Measurements from ENCODE around the gene DOCK1. TPM values are rescaled to one million over a fixed set of nuclear protein-coding genes. Genes with fewer than 3 reads are reported as not detected.

The DOCK1 gene
- total RNA-seq, 1 experiment from 2014 or later = not detected

DNA sequence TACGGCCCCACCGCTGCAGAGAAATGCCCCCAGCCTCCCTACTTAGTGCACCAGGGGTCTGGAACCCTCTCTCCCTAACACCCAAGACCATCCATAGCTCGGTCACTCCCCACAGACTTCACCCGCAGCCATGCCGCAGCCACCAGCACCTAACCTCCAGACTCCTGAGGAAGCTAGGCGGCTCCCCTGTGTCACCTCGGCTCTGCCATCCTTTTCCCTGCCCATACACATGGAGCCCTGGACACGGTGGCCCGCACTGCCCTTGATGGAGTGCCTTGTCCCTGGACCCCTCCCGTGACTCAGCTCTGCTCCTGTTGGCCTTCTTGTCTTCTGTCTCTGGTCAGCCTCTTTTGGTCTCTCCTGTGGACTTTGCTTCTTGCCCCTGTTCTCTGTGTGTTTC lies 183.7 kb downstream of the DOCK1 start:
- no peak for DNase-seq

DNA sequence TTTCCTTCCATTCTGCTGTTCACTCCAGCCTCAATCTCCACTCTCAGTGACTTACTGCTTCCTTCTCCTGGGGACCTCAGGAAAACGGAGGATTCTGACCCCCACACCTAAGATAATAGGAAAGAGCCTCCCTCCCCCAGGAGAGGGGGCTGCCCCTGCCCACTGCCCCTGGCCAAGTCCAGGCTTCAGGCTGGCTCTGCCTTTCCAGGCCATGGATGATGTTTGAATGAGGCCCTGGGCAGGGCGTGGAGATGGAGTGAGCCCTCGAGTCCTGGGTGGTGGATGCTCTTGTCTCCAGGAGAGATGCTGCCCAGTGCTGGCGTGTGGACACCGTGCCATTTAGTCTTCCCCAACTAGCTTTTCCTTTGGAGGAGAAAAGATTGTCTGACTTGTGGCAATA lies 184.2 kb downstream of the DOCK1 start:
- no peaks in the 10 kb centered on the region for H4K20me1 ChIP-seq (ENCODE audit: insufficient read depth, low read depth, low read length)
- no peak overlapping the region for H3K9ac ChIP-seq (ENCODE audit: low read length)
- DNase-seq = no peak
- no peaks in the 10 kb centered on the region for H3K79me2 ChIP-seq (ENCODE audit: low read length)
- no peak overlapping the region for H2AFZ ChIP-seq (ENCODE audit: low read length)
- no peaks in the 10 kb centered on the region for H3K36me3 ChIP-seq (ENCODE audit: insufficient read depth, low read length)
- no peaks in the 10 kb centered on the region for H3K27me3 ChIP-seq (ENCODE audit: low read length)
- H3K9me2 ChIP-seq (replicated peaks; ENCODE audit: insufficient read depth, low read length) = no peaks in the 10 kb centered on the region
- no peak overlapping the region for H3K27ac ChIP-seq (ENCODE audit: low read length)
- no peak overlapping the region for H3K4me2 ChIP-seq (ENCODE audit: low read depth, low read length, poor library complexity, severe bottlenecking)
- H3K4me3 ChIP-seq (ENCODE audit: low read length) = no peak overlapping the region
- no peaks in the 10 kb centered on the region for H3K4me1 ChIP-seq (ENCODE audit: low read length)
- H3K9me3 ChIP-seq (ENCODE audit: low read length) = peaks cover 7% of the 10 kb centered on the region; the same call in 1 of the 2 replicates

More for the DNA sequence above, 183.7 kb downstream of the DOCK1 start:
- no peaks in the 10 kb centered on the region for H3K27me3 ChIP-seq (ENCODE audit: low read length)
- H3K9me2 ChIP-seq (replicated peaks; ENCODE audit: insufficient read depth, low read length) = no peaks in the 10 kb centered on the region
- no peak overlapping the region for H3K27ac ChIP-seq (ENCODE audit: low read length)
- no peak overlapping the region for H3K4me2 ChIP-seq (ENCODE audit: low read depth, low read length, poor library complexity, severe bottlenecking)
- H3K36me3 ChIP-seq (ENCODE audit: insufficient read depth, low read length) = no peaks in the 10 kb centered on the region
- no peaks in the 10 kb centered on the region for H3K4me1 ChIP-seq (ENCODE audit: low read length)
- no peak overlapping the region for H2AFZ ChIP-seq (ENCODE audit: low read length)
- no peak overlapping the region for H3K9ac ChIP-seq (ENCODE audit: low read length)
- H3K9me3 ChIP-seq (ENCODE audit: low read length) = peaks cover 7% of the 10 kb centered on the region; the same call in 1 of the 2 replicates
- no peak overlapping the region for H3K4me3 ChIP-seq (ENCODE audit: low read length)
- no peaks in the 10 kb centered on the region for H3K79me2 ChIP-seq (ENCODE audit: low read length)
- H4K20me1 ChIP-seq (ENCODE audit: insufficient read depth, low read depth, low read length) = no peaks in the 10 kb centered on the region

DNA sequence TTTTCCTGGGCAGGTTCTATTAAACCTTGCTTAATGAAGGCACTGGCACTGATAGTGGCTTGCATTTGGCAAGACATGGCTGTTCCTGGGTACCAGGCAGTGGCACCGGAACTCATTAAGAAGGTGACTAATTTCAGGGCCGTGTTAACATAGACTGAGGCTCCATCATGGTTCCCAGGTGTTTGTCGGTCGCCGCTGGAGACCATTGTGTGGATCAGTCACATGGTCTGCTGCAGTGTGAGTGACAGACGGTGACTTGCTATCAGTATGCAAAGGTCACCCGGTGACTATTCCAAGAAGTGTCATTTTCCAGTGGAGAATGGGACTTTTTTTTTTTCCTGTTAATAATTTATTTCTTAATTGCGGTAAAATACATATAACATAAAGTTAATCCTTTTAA lies 184.9 kb downstream of the DOCK1 start:
- peaks cover 7% of the 10 kb centered on the region; the same call in 1 of the 2 replicates for H3K9me3 ChIP-seq (ENCODE audit: low read length)
- H3K4me1 ChIP-seq (ENCODE audit: low read length) = no peaks in the 10 kb centered on the region
- no peaks in the 10 kb centered on the region for H3K79me2 ChIP-seq (ENCODE audit: low read length)
- H3K9me2 ChIP-seq (replicated peaks; ENCODE audit: insufficient read depth, low read length) = no peaks in the 10 kb centered on the region
- H3K9ac ChIP-seq (ENCODE audit: low read length) = no peak overlapping the region
- H2AFZ ChIP-seq (ENCODE audit: low read length) = no peak overlapping the region
- no peaks in the 10 kb centered on the region for H3K36me3 ChIP-seq (ENCODE audit: insufficient read depth, low read length)
- no peak overlapping the region for H3K4me2 ChIP-seq (ENCODE audit: low read depth, low read length, poor library complexity, severe bottlenecking)
- H3K27ac ChIP-seq (ENCODE audit: low read length) = no peak overlapping the region
- H4K20me1 ChIP-seq (ENCODE audit: insufficient read depth, low read depth, low read length) = no peaks in the 10 kb centered on the region
- DNase-seq = no peak
- H3K4me3 ChIP-seq (ENCODE audit: low read length) = no peak overlapping the region
- no peaks in the 10 kb centered on the region for H3K27me3 ChIP-seq (ENCODE audit: low read length)

DNA sequence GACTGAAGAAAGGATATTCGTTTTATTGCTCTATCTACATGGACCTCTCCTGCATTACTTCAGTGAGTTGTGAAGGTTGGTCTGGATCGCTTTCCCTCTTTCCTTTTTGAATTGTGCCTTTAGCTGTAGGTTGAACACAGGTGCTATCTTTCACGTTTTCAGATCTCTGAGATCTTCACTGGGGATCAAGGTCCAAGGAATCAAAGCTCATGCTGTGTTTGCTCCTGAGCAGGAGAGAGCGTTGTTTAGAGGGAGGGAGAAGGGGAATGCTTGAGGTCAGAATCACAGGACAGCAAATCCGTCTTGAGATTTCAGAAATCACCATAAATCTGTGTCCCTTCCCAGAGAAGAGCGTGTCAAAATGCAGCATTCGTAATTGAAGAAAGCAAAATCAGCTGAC lies 186.1 kb downstream of the DOCK1 start:
- H3K9me3 ChIP-seq (ENCODE audit: low read length) = peaks cover 7% of the 10 kb centered on the region; the same call in 1 of the 2 replicates
- H3K79me2 ChIP-seq (ENCODE audit: low read length) = no peaks in the 10 kb centered on the region
- no peaks in the 10 kb centered on the region for H3K36me3 ChIP-seq (ENCODE audit: insufficient read depth, low read length)
- no peaks in the 10 kb centered on the region for H3K4me1 ChIP-seq (ENCODE audit: low read length)
- H3K9ac ChIP-seq (ENCODE audit: low read length) = no peak overlapping the region
- no peaks in the 10 kb centered on the region for H3K27me3 ChIP-seq (ENCODE audit: low read length)
- H3K4me3 ChIP-seq (ENCODE audit: low read length) = no peak overlapping the region
- DNase-seq = no peak
- no peak overlapping the region for H3K4me2 ChIP-seq (ENCODE audit: low read depth, low read length, poor library complexity, severe bottlenecking)
- H3K9me2 ChIP-seq (replicated peaks; ENCODE audit: insufficient read depth, low read length) = no peaks in the 10 kb centered on the region
- H4K20me1 ChIP-seq (ENCODE audit: insufficient read depth, low read depth, low read length) = no peaks in the 10 kb centered on the region
- H2AFZ ChIP-seq (ENCODE audit: low read length) = no peak overlapping the region
- no peak overlapping the region for H3K27ac ChIP-seq (ENCODE audit: low read length)

DNA sequence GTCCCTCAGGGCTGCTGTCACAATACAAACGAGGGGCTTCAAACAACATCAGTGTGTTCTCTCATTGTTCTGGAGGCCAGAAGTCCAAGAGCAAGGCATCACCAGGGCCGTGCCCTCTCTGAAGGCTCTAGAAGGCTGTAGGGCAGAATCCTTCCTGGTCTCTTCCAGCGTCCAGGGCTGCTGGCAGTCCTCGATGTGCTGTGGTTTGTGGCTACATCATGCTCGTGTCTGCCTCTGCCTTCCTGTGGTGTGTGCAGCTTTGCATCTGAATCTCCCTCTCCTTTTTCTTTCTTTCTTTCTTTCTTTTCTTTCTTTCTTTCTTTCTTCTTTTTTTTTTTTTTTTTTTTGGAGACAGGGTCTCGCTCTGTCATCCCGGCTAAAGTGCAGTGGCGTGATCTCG lies 187.7 kb downstream of the DOCK1 start:
- no peak overlapping the region for H3K4me3 ChIP-seq (ENCODE audit: low read length)
- H3K27ac ChIP-seq (ENCODE audit: low read length) = no peak overlapping the region
- H3K9me3 ChIP-seq (ENCODE audit: low read length) = peaks cover 7% of the 10 kb centered on the region; the same call in 1 of the 2 replicates
- H3K4me1 ChIP-seq (ENCODE audit: low read length) = no peaks in the 10 kb centered on the region
- no peak overlapping the region for H3K4me2 ChIP-seq (ENCODE audit: low read depth, low read length, poor library complexity, severe bottlenecking)
- H3K36me3 ChIP-seq (ENCODE audit: insufficient read depth, low read length) = no peaks in the 10 kb centered on the region
- no peak overlapping the region for H3K9ac ChIP-seq (ENCODE audit: low read length)
- H2AFZ ChIP-seq (ENCODE audit: low read length) = no peak overlapping the region
- no peaks in the 10 kb centered on the region for H3K9me2 ChIP-seq (replicated peaks; ENCODE audit: insufficient read depth, low read length)
- DNase-seq = no peak
- no peaks in the 10 kb centered on the region for H4K20me1 ChIP-seq (ENCODE audit: insufficient read depth, low read depth, low read length)
- no peaks in the 10 kb centered on the region for H3K79me2 ChIP-seq (ENCODE audit: low read length)
- H3K27me3 ChIP-seq (ENCODE audit: low read length) = no peaks in the 10 kb centered on the region

DNA sequence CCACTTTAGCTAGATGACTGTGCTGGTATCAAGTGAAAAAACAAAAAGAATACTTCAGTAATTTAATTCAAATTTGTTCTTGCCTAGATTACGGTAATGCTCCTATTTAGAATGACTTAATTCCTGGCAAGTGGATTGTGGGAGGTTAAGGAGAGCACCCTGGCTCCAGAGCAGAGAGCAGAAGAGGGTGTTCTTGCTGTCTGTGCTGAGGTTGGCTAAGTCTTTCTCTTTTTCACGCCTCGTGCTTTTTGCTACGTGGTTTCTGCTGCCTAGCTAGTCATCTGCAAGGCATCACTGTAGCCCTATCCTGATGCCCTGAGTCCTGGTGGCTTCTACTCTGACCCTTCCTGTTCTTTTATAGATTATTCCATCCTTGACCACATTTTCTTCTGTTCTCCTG lies 189.8 kb downstream of the DOCK1 start:
- no peaks in the 10 kb centered on the region for H3K79me2 ChIP-seq (ENCODE audit: low read length)
- H3K27ac ChIP-seq (ENCODE audit: low read length) = no peak overlapping the region
- no peaks in the 10 kb centered on the region for H3K9me2 ChIP-seq (replicated peaks; ENCODE audit: insufficient read depth, low read length)
- no peak overlapping the region for H3K4me2 ChIP-seq (ENCODE audit: low read depth, low read length, poor library complexity, severe bottlenecking)
- no peak overlapping the region for H3K4me3 ChIP-seq (ENCODE audit: low read length)
- H2AFZ ChIP-seq (ENCODE audit: low read length) = no peak overlapping the region
- peaks cover 9% of the 10 kb centered on the region; the same call in 1 of the 2 replicates for H3K9me3 ChIP-seq (ENCODE audit: low read length)
- H3K27me3 ChIP-seq (ENCODE audit: low read length) = no peaks in the 10 kb centered on the region
- no peak for DNase-seq
- H3K36me3 ChIP-seq (ENCODE audit: insufficient read depth, low read length) = no peaks in the 10 kb centered on the region
- H3K9ac ChIP-seq (ENCODE audit: low read length) = no peak overlapping the region
- no peaks in the 10 kb centered on the region for H3K4me1 ChIP-seq (ENCODE audit: low read length)
- H4K20me1 ChIP-seq (ENCODE audit: insufficient read depth, low read depth, low read length) = no peaks in the 10 kb centered on the region

DNA sequence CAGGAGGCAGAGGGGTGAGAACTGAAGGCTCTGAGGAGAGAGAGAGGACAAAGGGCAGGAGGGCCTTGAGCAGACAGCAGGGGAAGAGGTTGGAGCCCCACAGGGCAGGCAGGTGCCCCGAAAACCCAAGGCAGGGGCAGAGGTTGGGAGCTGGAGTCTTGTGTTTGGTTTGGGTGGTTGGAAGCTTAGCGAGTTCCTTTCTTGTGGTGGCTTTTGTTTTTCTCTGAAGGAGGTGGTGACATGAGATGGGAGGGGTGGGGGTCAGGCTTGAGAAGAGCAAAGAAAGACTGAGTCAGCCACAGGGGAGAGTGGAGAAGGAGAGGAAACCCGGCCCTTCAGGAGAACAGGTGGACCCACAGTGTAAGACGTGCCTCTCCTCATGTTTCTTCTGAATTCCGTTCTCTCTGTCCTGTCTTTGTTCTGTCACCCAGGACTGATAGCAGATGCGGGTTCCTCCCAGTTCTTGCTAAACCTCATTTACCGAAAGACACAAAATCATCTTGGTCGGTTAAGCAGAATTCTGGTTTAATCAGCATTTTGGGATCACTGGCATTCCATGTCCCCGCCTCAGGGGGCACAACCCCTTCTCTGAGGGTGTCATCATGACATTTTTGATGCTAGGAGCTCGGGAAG lies 195.9 kb downstream of the DOCK1 start:
- Histone ChIP-seq H2AFZ (ENCODE audit: low read length) (no peak overlapping the region), H3K4me3 (ENCODE audit: low read length) (no peak overlapping the region), H3K9me2 (replicated peaks; ENCODE audit: insufficient read depth, low read length) (no peaks in the 10 kb centered on the region), H3K9ac (ENCODE audit: low read length) (no peak overlapping the region), H3K27ac (ENCODE audit: low read length) (no peak overlapping the region), H3K4me1 (ENCODE audit: low read length) (no peaks in the 10 kb centered on the region), H3K4me2 (ENCODE audit: low read depth, low read length, poor library complexity, severe bottlenecking) (no peak overlapping the region), H4K20me1 (ENCODE audit: insufficient read depth, low read depth, low read length) (no peaks in the 10 kb centered on the region), H3K9me3 (ENCODE audit: low read length) (peaks cover 5% of the 10 kb centered on the region; the same call in 1 of the 2 replicates), H3K27me3 (ENCODE audit: low read length) (no peaks in the 10 kb centered on the region), H3K79me2 (ENCODE audit: low read length) (no peaks in the 10 kb centered on the region), H3K36me3 (ENCODE audit: insufficient read depth, low read length) (no peaks in the 10 kb centered on the region)
- no peak for DNase-seq

DNA sequence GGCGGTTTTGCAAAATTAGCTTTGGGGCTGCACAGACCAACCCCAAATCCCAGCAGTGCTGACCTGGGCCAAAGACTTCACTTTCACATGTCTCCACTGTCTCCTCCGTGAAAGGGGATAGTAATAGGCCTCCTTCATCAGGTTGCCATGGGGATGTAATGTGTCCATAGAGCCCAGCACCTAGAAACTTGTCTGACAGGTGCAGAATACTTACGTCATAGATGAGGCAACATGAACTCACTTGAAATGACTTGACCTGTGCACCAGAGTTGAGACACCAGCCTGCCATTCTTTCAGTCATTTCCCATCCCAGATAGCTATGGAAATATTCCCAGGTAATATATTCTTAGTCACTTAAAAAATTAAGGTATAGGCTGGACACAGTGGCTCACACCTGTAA lies 196.9 kb downstream of the DOCK1 start:
- no peak overlapping the region for H3K9ac ChIP-seq (ENCODE audit: low read length)
- H3K27me3 ChIP-seq (ENCODE audit: low read length) = no peaks in the 10 kb centered on the region
- H4K20me1 ChIP-seq (ENCODE audit: insufficient read depth, low read depth, low read length) = no peaks in the 10 kb centered on the region
- no peaks in the 10 kb centered on the region for H3K9me2 ChIP-seq (replicated peaks; ENCODE audit: insufficient read depth, low read length)
- no peak for DNase-seq
- H3K79me2 ChIP-seq (ENCODE audit: low read length) = no peaks in the 10 kb centered on the region
- no peak overlapping the region for H3K27ac ChIP-seq (ENCODE audit: low read length)
- peaks cover 6% of the 10 kb centered on the region; the same call in 1 of the 2 replicates for H3K9me3 ChIP-seq (ENCODE audit: low read length)
- no peak overlapping the region for H3K4me3 ChIP-seq (ENCODE audit: low read length)
- H3K36me3 ChIP-seq (ENCODE audit: insufficient read depth, low read length) = no peaks in the 10 kb centered on the region
- H3K4me1 ChIP-seq (ENCODE audit: low read length) = no peaks in the 10 kb centered on the region
- no peak overlapping the region for H3K4me2 ChIP-seq (ENCODE audit: low read depth, low read length, poor library complexity, severe bottlenecking)
- H2AFZ ChIP-seq (ENCODE audit: low read length) = no peak overlapping the region

Measured in Karpas-422 (cell line).